Ascending aorta (tissue), 2 donors: ENCODE data around the gene ZNF79. TPM values are rescaled to one million over a fixed set of nuclear protein-coding genes. Genes with fewer than 3 reads are reported as not detected.
A peak's percentile ranks its signal among the peaks of the same experiment; 100 is the strongest.

Experiments
- DNase-seq, 2 donors: peaks; one replicate each; pipeline ENCODE4 v3.0.0-alpha.2; 2019; ENCODE audit warnings: low spot score in 2 of 2
- H3K27ac ChIP-seq, 2 donors: fragments of 200-600 bp; sonication (generic); one replicate each; pipeline ENCODE4 v1.5.1; 2016 to 2017; ENCODE audit warnings: mild to moderate bottlenecking in 1 of 2
- H3K27me3 ChIP-seq: fragments of 200-600 bp; sonication (generic); one replicate; pipeline ENCODE4 v1.5.1; 2017
- H3K36me3 ChIP-seq, 2 donors: fragments of 200-600 bp; sonication (generic); one replicate each; pipeline ENCODE4 v1.5.1; 2016
- H3K4me1 ChIP-seq, 2 donors: fragments of 200-600 bp; sonication (generic); one replicate each; pipeline ENCODE4 v1.5.1; 2016 to 2017; ENCODE audit warnings: mild to moderate bottlenecking in 1 of 2
- H3K4me3 ChIP-seq, 2 donors: fragments of 200-600 bp; sonication (generic); one replicate each; pipeline ENCODE4 v1.5.1; 2016 to 2017; ENCODE audit warnings: mild to moderate bottlenecking in 1 of 2
- H3K9me3 ChIP-seq, 2 donors: fragments of 200-600 bp; sonication (generic); one replicate each; pipeline ENCODE4 v1.5.1; 2016
- CTCF ChIP-seq, 3 experiments: fragments of 200-600 bp in 2 of 3; fragments of 450-650 bp in 1 of 3; sonication (generic) in 2 of 3; IDR thresholded peaks; one replicate each; pipeline ENCODE4 v1.5.1; 2016 to 2019; ENCODE audit warnings: antibody characterized with exemption in 3 of 3, mild to moderate bottlenecking in 1 of 3, moderate library complexity in 1 of 3
- intact Hi-C: fragments of 100-400 bp; cut with DNase I; formaldehyde crosslinking; loops from one replicate; pipeline ENCODE4 v1.15.1; 2023
- total RNA-seq: library from RNA; depleted of rRNA; stranded (reverse); fragments of >200 nt; gene quantifications from one replicate; pipeline ENCODE4 v1.1.0, GENCODE V29; 2016

ZNF79 gene
- total RNA-seq, 1 donor from 2014 or later: 2.9 TPM

GRCh38 chr9:127395497-127396252, 28.5 kb upstream of the ZNF79 start:
- Histone ChIP-seq H3K36me3 (peaks cover 17 to 19% of the 10 kb centered on the region in 2 donors), H3K9me3 (no peaks in the 10 kb centered on the region), H3K4me3 (peak overlapping the region in 1 of 2 donors; percentile 61), H3K4me1 (peaks cover 0 to 14% of the 10 kb centered on the region in 2 donors), H3K27ac (peak overlapping the region in 1 of 2 donors; percentile 0), H3K27me3 (no peaks in the 10 kb centered on the region)
- intact Hi-C loops: loop anchor here (1.0 to 2.0 kb wide), 3 partner anchors 35 to 85 kb away; partner anchors contain the start of genes LRSAM1 and RPL12
- DNase-seq: no peak
- no peak for TF ChIP-seq CTCF (IDR thresholded peaks at IDR 0.05)

- peak overlapping the region; percentile 51 to 61 for H3K4me3 ChIP-seq
- peak overlapping the region; percentile 0 to 36 for H3K27ac ChIP-seq
- intact Hi-C loops: loop anchor here (1.0 to 2.0 kb wide), 3 partner anchors 36 to 86 kb away; partner anchors contain the start of genes LRSAM1 and RPL12
- no peaks in the 10 kb centered on the region for H3K9me3 ChIP-seq
- peaks cover 0 to 14% of the 10 kb centered on the region in 2 donors for H3K4me1 ChIP-seq
- no peak for TF ChIP-seq CTCF (IDR thresholded peaks at IDR 0.05)
- DNase-seq: no peak
- no peaks in the 10 kb centered on the region for H3K27me3 ChIP-seq
- peaks cover 13 to 15% of the 10 kb centered on the region in 2 donors for H3K36me3 ChIP-seq
Measured at GRCh38 chr9:127396253-127396807, 27.9 kb upstream of the ZNF79 start.

GRCh38 chr9:127396808-127397645, 27.2 kb upstream of the ZNF79 start, which contains the start of gene SLC2A8:
TSS of gene SLC2A8 (plus strand) at chr9:127397169. CDS start at chr9:127397231, 62 bp downstream.
- H3K27me3 ChIP-seq: no peaks in the 10 kb centered on the region
- peak within 1 kb of the TSS; percentile 75 to 95 for H3K4me3 ChIP-seq
- H3K4me1 ChIP-seq: peaks cover 0 to 14% of the 10 kb centered on the region in 2 donors
- H3K27ac ChIP-seq: peak within 1 kb of the TSS; percentile 84 to 94
- peak; percentile 97 to 99 for DNase-seq
- no peaks in the 10 kb centered on the region for H3K9me3 ChIP-seq
- TF ChIP-seq CTCF (IDR thresholded peaks at IDR 0.05): peak in 2 of 3 experiments; percentile 10 to 38
- peaks cover 9 to 11% of the 10 kb centered on the region in 2 donors for H3K36me3 ChIP-seq
- intact Hi-C loops: loop anchor here (1.0 to 2.0 kb wide), 6 partner anchors 27 to 183 kb away; partner anchors contain the start of genes LRSAM1, RPL12 and ZNF79

- intact Hi-C loops: loop anchor here (1.0 to 2.0 kb wide), 5 partner anchors 27 to 183 kb away; partner anchors contain the start of gene ZNF79
- peaks cover 6 to 8% of the 10 kb centered on the region in 2 donors for H3K36me3 ChIP-seq
- peaks cover 0 to 14% of the 10 kb centered on the region in 2 donors for H3K4me1 ChIP-seq
- peak in 1 of 2 donors; percentile 75 for DNase-seq
- H3K27ac ChIP-seq: peak overlapping the region; percentile 84 to 94
- no peaks in the 10 kb centered on the region for H3K9me3 ChIP-seq
- peak; percentile 41 to 62 (median 61) for TF ChIP-seq CTCF (IDR thresholded peaks at IDR 0.05)
- H3K4me3 ChIP-seq: peak overlapping the region; percentile 75 to 95
- no peaks in the 10 kb centered on the region for H3K27me3 ChIP-seq
Measured at GRCh38 chr9:127397646-127398274, 26.4 kb upstream of the ZNF79 start.

- peaks cover 4 to 5% of the 10 kb centered on the region in 2 donors for H3K36me3 ChIP-seq
- H3K4me3 ChIP-seq: peak overlapping the region; percentile 75 to 95
- H3K9me3 ChIP-seq: no peaks in the 10 kb centered on the region
- intact Hi-C loops: no loop called here
- TF ChIP-seq CTCF (IDR thresholded peaks at IDR 0.05): no peak
- H3K27me3 ChIP-seq: no peaks in the 10 kb centered on the region
- H3K27ac ChIP-seq: no peak overlapping the region
- peaks cover 0 to 14% of the 10 kb centered on the region in 2 donors for H3K4me1 ChIP-seq
- DNase-seq: no peak
Measured at GRCh38 chr9:127398275-127398647, 25.9 kb upstream of the ZNF79 start.
